Transverse colon (tissue), 4 donors: ENCODE measurements around the gene DEF6.

Source experiments
- POLR2A ChIP-seq: fragments of 450-650 bp; IDR thresholded peaks from one replicate; pipeline ENCODE4 v1.6.1; 2016; ENCODE audit warnings: antibody characterized with exemption, mild to moderate bottlenecking, moderate library complexity
- POLR2AphosphoS5 ChIP-seq, 3 donors: sonication (generic); formaldehyde crosslinking; IDR thresholded peaks; one replicate each; pipeline ENCODE4 v1.6.1; 2016; ENCODE audit warnings: antibody characterized with exemption in 3 of 3
- TF ChIP-seq, protein P1 (sequence below), 5 experiments: fragments of 200-600 bp in 3 of 5; fragments of 450-650 bp in 2 of 5; sonication (generic) in 3 of 5; IDR thresholded peaks; 1 replicate in 2 of 5; 2 replicates in 3 of 5; pipeline ENCODE4 v1.5.1; 2016 to 2017; ENCODE audit warnings: antibody characterized with exemption in 5 of 5, inconsistent platforms in 3 of 5, mild to moderate bottlenecking in 2 of 5, moderate library complexity in 1 of 5

DNA sequence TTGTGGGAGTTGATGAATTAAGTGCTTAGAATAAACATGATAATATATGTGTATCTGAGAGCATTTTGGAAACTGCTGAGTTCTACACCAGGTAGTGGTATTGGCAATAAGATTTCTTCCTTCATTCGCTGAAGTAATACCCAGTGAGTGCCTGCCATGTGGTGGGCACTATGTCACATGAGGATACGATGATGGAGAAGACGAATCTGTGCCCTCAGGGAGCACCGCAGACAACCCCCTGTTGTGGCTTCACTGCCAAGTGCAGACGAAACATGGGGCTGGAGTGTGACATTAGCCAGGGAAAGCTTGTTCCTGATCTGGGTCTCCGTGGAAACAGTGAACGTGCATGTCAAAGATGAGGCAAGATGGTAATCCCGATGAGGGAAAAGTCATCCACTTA lies 30.2 kb upstream of the DEF6 start:
- TF ChIP-seq, protein P1, sequence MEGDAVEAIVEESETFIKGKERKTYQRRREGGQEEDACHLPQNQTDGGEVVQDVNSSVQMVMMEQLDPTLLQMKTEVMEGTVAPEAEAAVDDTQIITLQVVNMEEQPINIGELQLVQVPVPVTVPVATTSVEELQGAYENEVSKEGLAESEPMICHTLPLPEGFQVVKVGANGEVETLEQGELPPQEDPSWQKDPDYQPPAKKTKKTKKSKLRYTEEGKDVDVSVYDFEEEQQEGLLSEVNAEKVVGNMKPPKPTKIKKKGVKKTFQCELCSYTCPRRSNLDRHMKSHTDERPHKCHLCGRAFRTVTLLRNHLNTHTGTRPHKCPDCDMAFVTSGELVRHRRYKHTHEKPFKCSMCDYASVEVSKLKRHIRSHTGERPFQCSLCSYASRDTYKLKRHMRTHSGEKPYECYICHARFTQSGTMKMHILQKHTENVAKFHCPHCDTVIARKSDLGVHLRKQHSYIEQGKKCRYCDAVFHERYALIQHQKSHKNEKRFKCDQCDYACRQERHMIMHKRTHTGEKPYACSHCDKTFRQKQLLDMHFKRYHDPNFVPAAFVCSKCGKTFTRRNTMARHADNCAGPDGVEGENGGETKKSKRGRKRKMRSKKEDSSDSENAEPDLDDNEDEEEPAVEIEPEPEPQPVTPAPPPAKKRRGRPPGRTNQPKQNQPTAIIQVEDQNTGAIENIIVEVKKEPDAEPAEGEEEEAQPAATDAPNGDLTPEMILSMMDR (IDR thresholded peaks at IDR 0.05) = no peak
- no peak for TF ChIP-seq POLR2AphosphoS5 (IDR thresholded peaks at IDR 0.05)
- TF ChIP-seq POLR2A = no peak
